Measurements from ENCODE around the gene CPSF2.
"Not testable (repeated sequence)": the region's sequence is repeated elsewhere in the genome, so short reads cannot be mapped to it uniquely, and the experiment has no call there.

The CPSF2 gene

DNA sequence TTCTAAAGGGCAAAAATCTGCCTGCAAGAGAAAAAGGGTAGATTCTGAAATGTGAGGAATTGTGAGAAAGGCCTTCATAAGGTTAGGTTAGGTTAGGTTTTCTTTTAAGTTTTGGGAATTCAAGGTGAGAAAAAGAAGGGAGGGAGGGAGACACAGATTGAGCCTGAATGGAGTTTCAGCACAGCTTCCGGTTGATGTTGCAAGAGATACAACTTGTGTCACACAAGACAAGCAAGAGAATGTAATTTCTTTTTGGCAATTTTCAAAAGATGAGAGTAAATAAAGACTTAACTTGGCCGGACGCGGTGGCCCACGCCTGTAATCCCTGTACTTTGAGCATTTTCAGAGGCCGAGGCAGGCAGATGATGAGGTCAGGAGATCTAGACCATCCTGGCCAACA, 63.8 kb downstream of the CPSF2 start:
- no peak overlapping the region for H4K91ac ChIP-seq (ENCODE audit: low read depth, low read length)
- H4K12ac ChIP-seq (ENCODE audit: low read depth, low read length), result no peak overlapping the region
- no peaks in the 10 kb centered on the region for H3K36me3 ChIP-seq (ENCODE audit: control insufficient read depth in 1 of 2, insufficient read depth in 2 of 2, low read length in 2 of 2)
- H2BK120ac ChIP-seq (ENCODE audit: insufficient read depth, low read length, poor library complexity), result no peak overlapping the region
- H3K18ac ChIP-seq (ENCODE audit: low read length), result no peak overlapping the region
- WGBS (ENCODE audit: extremely low coverage, insufficient coverage, insufficient read length), result no CpG with 5 or more reads among the region's 6 CpGs
- H2BK5ac ChIP-seq (ENCODE audit: low read depth, low read length, poor library complexity), result no peak overlapping the region
- no peak overlapping the region for H3K14ac ChIP-seq (ENCODE audit: low read length)
- no peak overlapping the region for H3K27ac ChIP-seq (ENCODE audit: low read depth, low read length)
- no peak overlapping the region for H2BK12ac ChIP-seq (ENCODE audit: low read length)
- H3K79me1 ChIP-seq (ENCODE audit: low read length), result no peaks in the 10 kb centered on the region
- no peak overlapping the region for H3K4me3 ChIP-seq (ENCODE audit: low read depth, low read length)
- H3K9ac ChIP-seq (ENCODE audit: low read length), result no peak overlapping the region
- H3K27me3 ChIP-seq (ENCODE audit: insufficient read depth, low read length), result no peaks in the 10 kb centered on the region
- no peaks in the 10 kb centered on the region for H3K79me2 ChIP-seq (ENCODE audit: control insufficient read depth, insufficient read depth, low read length, poor library complexity)
- DNase-seq, result no peak
- no peak overlapping the region for H3K4me2 ChIP-seq (ENCODE audit: low read length)
- H3K23ac ChIP-seq (ENCODE audit: low read length), result no peak overlapping the region
- H4K8ac ChIP-seq (ENCODE audit: low read depth, low read length), result no peak overlapping the region
- H2AK5ac ChIP-seq (ENCODE audit: low read length), result no peak overlapping the region
- no peak overlapping the region for H3K4ac ChIP-seq (ENCODE audit: low read depth, low read length)
- H3K9me3 ChIP-seq (ENCODE audit: insufficient read depth, low read depth, low read length), result peaks cover 2% of the 10 kb centered on the region
- no peaks in the 10 kb centered on the region for H3K4me1 ChIP-seq (ENCODE audit: control insufficient read depth in 1 of 2, insufficient read depth in 2 of 2, low read length in 2 of 2)
- no peak overlapping the region for H2AFZ ChIP-seq (ENCODE audit: insufficient read depth, low read length, poor library complexity)

DNA sequence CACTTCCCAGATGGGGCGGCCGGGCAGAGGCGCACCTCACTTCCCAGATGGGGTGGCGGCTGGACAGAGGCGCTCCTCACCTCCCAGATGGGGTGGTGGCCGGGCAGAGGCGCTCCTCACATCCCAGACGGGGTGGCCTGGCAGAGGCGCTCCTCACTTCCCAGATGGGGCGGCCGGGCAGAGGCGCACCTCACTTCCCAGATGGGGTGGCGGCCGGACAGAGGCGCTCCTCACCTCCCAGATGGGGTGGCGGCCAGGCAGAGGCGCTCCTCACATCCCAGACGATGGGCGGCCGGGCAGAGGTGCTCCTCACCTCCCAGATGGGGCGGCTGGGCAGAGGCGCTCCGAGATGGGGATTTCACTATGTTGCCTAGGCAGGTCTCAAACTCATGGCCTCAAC, 65.8 kb downstream of the CPSF2 start:
- H3K23ac ChIP-seq (ENCODE audit: low read length); H2AFZ ChIP-seq (ENCODE audit: insufficient read depth, low read length, poor library complexity); DNase-seq; H3K36me3 ChIP-seq (ENCODE audit: control insufficient read depth in 1 of 2, insufficient read depth in 2 of 2, low read length in 2 of 2); H3K4me3 ChIP-seq (ENCODE audit: low read depth, low read length); H3K79me1 ChIP-seq (ENCODE audit: low read length); H3K27ac ChIP-seq (ENCODE audit: low read depth, low read length); H2BK120ac ChIP-seq (ENCODE audit: insufficient read depth, low read length, poor library complexity); H2AK5ac ChIP-seq (ENCODE audit: low read length); H3K9ac ChIP-seq (ENCODE audit: low read length); H3K18ac ChIP-seq (ENCODE audit: low read length); H3K4me2 ChIP-seq (ENCODE audit: low read length); H3K27me3 ChIP-seq (ENCODE audit: insufficient read depth, low read length); H3K9me3 ChIP-seq (ENCODE audit: insufficient read depth, low read depth, low read length); H2BK5ac ChIP-seq (ENCODE audit: low read depth, low read length, poor library complexity); H3K4ac ChIP-seq (ENCODE audit: low read depth, low read length); H4K12ac ChIP-seq (ENCODE audit: low read depth, low read length); H4K8ac ChIP-seq (ENCODE audit: low read depth, low read length); H3K4me1 ChIP-seq (ENCODE audit: control insufficient read depth in 1 of 2, insufficient read depth in 2 of 2, low read length in 2 of 2); H3K79me2 ChIP-seq (ENCODE audit: control insufficient read depth, insufficient read depth, low read length, poor library complexity); H2BK12ac ChIP-seq (ENCODE audit: low read length); H3K14ac ChIP-seq (ENCODE audit: low read length); H4K91ac ChIP-seq (ENCODE audit: low read depth, low read length): not testable (repeated sequence)
- no CpG with 5 or more reads among the region's 23 CpGs for WGBS (ENCODE audit: extremely low coverage, insufficient coverage, insufficient read length)

DNA sequence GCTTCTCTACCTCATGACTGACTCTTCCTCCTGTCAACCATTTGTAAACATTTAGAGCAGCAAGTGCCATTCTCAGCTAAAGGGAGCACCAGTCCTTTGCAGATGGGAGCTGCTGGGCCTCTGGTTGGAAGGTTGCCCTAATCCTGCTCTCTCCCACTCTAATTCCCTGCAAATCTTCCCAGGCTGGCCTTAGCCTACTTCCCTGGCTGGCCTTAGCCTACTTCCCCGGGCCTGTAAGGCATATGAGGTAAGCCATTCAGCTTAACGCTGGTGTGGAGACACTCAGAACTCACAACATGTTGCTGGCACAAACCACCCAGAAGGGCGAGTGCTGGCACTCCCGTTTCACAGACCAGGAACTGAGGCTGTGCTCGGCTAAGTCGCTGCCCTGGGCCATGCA, 69.0 kb downstream of the CPSF2 start:
- H3K14ac ChIP-seq (ENCODE audit: low read length), result no peak overlapping the region
- H3K79me2 ChIP-seq (ENCODE audit: control insufficient read depth, insufficient read depth, low read length, poor library complexity), result no peaks in the 10 kb centered on the region
- DNase-seq, result no peak
- WGBS (ENCODE audit: extremely low coverage, insufficient coverage, insufficient read length), result no CpG with 5 or more reads among the region's 6 CpGs
- no peak overlapping the region for H4K12ac ChIP-seq (ENCODE audit: low read depth, low read length)
- H3K4me3 ChIP-seq (ENCODE audit: low read depth, low read length), result no peak overlapping the region
- H3K9me3 ChIP-seq (ENCODE audit: insufficient read depth, low read depth, low read length), result peaks cover 2% of the 10 kb centered on the region
- H3K23ac ChIP-seq (ENCODE audit: low read length), result no peak overlapping the region
- H3K4ac ChIP-seq (ENCODE audit: low read depth, low read length), result no peak overlapping the region
- no peaks in the 10 kb centered on the region for H3K4me1 ChIP-seq (ENCODE audit: control insufficient read depth in 1 of 2, insufficient read depth in 2 of 2, low read length in 2 of 2)
- H4K8ac ChIP-seq (ENCODE audit: low read depth, low read length), result no peak overlapping the region
- H3K36me3 ChIP-seq (ENCODE audit: control insufficient read depth in 1 of 2, insufficient read depth in 2 of 2, low read length in 2 of 2), result no peaks in the 10 kb centered on the region
- no peak overlapping the region for H3K4me2 ChIP-seq (ENCODE audit: low read length)
- H2BK5ac ChIP-seq (ENCODE audit: low read depth, low read length, poor library complexity), result no peak overlapping the region
- H2BK120ac ChIP-seq (ENCODE audit: insufficient read depth, low read length, poor library complexity), result no peak overlapping the region
- no peaks in the 10 kb centered on the region for H3K27me3 ChIP-seq (ENCODE audit: insufficient read depth, low read length)
- no peak overlapping the region for H3K27ac ChIP-seq (ENCODE audit: low read depth, low read length)
- no peaks in the 10 kb centered on the region for H3K79me1 ChIP-seq (ENCODE audit: low read length)
- H3K18ac ChIP-seq (ENCODE audit: low read length), result no peak overlapping the region
- H2BK12ac ChIP-seq (ENCODE audit: low read length), result no peak overlapping the region
- H2AFZ ChIP-seq (ENCODE audit: insufficient read depth, low read length, poor library complexity), result no peak overlapping the region
- H4K91ac ChIP-seq (ENCODE audit: low read depth, low read length), result no peak overlapping the region
- no peak overlapping the region for H2AK5ac ChIP-seq (ENCODE audit: low read length)
- no peak overlapping the region for H3K9ac ChIP-seq (ENCODE audit: low read length)

DNA sequence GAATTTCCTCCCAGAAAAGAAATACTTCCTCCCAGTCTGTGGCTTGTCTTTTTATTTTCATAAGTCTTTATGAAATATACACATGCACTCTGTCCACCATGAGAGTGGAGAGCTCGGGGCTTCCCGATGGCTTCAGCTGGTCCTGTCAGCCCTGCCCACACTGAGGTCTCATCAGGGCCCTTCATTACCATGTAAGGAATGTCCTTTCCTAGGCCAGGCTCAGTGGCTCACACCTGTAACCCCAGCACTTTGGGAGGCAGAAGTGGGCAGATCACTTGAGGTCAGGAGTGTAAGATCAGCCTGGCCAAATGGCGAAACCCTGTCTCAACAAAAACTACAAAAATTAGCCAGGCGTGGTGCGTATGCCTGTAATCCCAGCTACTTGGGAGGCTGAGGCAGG, 77.0 kb downstream of the CPSF2 start:
- H3K27me3 ChIP-seq (ENCODE audit: insufficient read depth, low read length), result no peaks in the 10 kb centered on the region
- H2BK120ac ChIP-seq (ENCODE audit: insufficient read depth, low read length, poor library complexity), result no peak overlapping the region
- H2AFZ ChIP-seq (ENCODE audit: insufficient read depth, low read length, poor library complexity), result no peak overlapping the region
- no peak overlapping the region for H2BK5ac ChIP-seq (ENCODE audit: low read depth, low read length, poor library complexity)
- H4K12ac ChIP-seq (ENCODE audit: low read depth, low read length), result no peak overlapping the region
- no peak overlapping the region for H3K27ac ChIP-seq (ENCODE audit: low read depth, low read length)
- H2AK5ac ChIP-seq (ENCODE audit: low read length), result no peak overlapping the region
- no peaks in the 10 kb centered on the region for H3K36me3 ChIP-seq (ENCODE audit: control insufficient read depth in 1 of 2, insufficient read depth in 2 of 2, low read length in 2 of 2)
- H3K23ac ChIP-seq (ENCODE audit: low read length), result no peak overlapping the region
- no peak overlapping the region for H3K14ac ChIP-seq (ENCODE audit: low read length)
- no peak overlapping the region for H3K4me2 ChIP-seq (ENCODE audit: low read length)
- H3K4me3 ChIP-seq (ENCODE audit: low read depth, low read length), result no peak overlapping the region
- DNase-seq, result no peak
- H3K9me3 ChIP-seq (ENCODE audit: insufficient read depth, low read depth, low read length), result no peaks in the 10 kb centered on the region
- no peak overlapping the region for H4K91ac ChIP-seq (ENCODE audit: low read depth, low read length)
- H3K9ac ChIP-seq (ENCODE audit: low read length), result no peak overlapping the region
- no peak overlapping the region for H3K4ac ChIP-seq (ENCODE audit: low read depth, low read length)
- no peaks in the 10 kb centered on the region for H3K79me1 ChIP-seq (ENCODE audit: low read length)
- H2BK12ac ChIP-seq (ENCODE audit: low read length), result no peak overlapping the region
- no CpG with 5 or more reads among the region's 5 CpGs for WGBS (ENCODE audit: extremely low coverage, insufficient coverage, insufficient read length)
- H3K4me1 ChIP-seq (ENCODE audit: control insufficient read depth in 1 of 2, insufficient read depth in 2 of 2, low read length in 2 of 2), result no peaks in the 10 kb centered on the region
- no peak overlapping the region for H3K18ac ChIP-seq (ENCODE audit: low read length)
- H3K79me2 ChIP-seq (ENCODE audit: control insufficient read depth, insufficient read depth, low read length, poor library complexity), result no peaks in the 10 kb centered on the region
- no peak overlapping the region for H4K8ac ChIP-seq (ENCODE audit: low read depth, low read length)

All from trophoblast cell (in vitro differentiated cells and primary cell).